Measurements from ENCODE around the gene MAPK8IP2. TPM values are rescaled to one million over a fixed set of nuclear protein-coding genes. Genes with fewer than 3 reads are reported as not detected.

Gene MAPK8IP2
- total and polyA plus RNA-seq, 7 donors = 0.12 to 0.34 (median 0.16) TPM

- 45 to 48% (median 45%) methylated on average over 80 to 103 of the region's 103 CpGs for WGBS, 3 donors
These were observed 3.8 kb downstream of the MAPK8IP2 start for GRCh38 chr22:50604256-50605001.

GRCh38 chr22:50605002-50605612 is 4.5 kb downstream of the MAPK8IP2 start:
- TF ChIP-seq, protein P1, sequence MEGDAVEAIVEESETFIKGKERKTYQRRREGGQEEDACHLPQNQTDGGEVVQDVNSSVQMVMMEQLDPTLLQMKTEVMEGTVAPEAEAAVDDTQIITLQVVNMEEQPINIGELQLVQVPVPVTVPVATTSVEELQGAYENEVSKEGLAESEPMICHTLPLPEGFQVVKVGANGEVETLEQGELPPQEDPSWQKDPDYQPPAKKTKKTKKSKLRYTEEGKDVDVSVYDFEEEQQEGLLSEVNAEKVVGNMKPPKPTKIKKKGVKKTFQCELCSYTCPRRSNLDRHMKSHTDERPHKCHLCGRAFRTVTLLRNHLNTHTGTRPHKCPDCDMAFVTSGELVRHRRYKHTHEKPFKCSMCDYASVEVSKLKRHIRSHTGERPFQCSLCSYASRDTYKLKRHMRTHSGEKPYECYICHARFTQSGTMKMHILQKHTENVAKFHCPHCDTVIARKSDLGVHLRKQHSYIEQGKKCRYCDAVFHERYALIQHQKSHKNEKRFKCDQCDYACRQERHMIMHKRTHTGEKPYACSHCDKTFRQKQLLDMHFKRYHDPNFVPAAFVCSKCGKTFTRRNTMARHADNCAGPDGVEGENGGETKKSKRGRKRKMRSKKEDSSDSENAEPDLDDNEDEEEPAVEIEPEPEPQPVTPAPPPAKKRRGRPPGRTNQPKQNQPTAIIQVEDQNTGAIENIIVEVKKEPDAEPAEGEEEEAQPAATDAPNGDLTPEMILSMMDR (IDR thresholded peaks at IDR 0.05) = no peak
- no peaks in the 10 kb centered on the region for H3K36me3 ChIP-seq (ENCODE audit: insufficient read depth in 1 of 2, low read depth in 1 of 2)
- no peak overlapping the region for H3K4me3 ChIP-seq
- H3K27ac ChIP-seq = no peak overlapping the region
- no peaks in the 10 kb centered on the region for H3K4me1 ChIP-seq
- H3K9me3 ChIP-seq = no peaks in the 10 kb centered on the region
- WGBS, 3 donors = 78 to 80% (median 79%) methylated on average over 20 to 23 of the region's 23 CpGs
- ATAC-seq (no peak), DNase-seq (peak in 1 of 2 donors; percentile 41)
- intact Hi-C loops (cut with DNase I) = no loop called here
- peaks cover 0 to 65% (median 29%) of the 10 kb centered on the region in 3 donors for H3K27me3 ChIP-seq (ENCODE audit: insufficient read depth in 3 of 3, low read length in 2 of 3)

More at GRCh38 chr22:50604256-50605001, 3.8 kb downstream of the MAPK8IP2 start:
- no peaks in the 10 kb centered on the region for H3K4me1 ChIP-seq
- no peak overlapping the region for H3K4me3 ChIP-seq
- intact Hi-C loops (cut with DNase I) = no loop called here
- H3K36me3 ChIP-seq (ENCODE audit: insufficient read depth in 1 of 2, low read depth in 1 of 2) = no peaks in the 10 kb centered on the region
- no peaks in the 10 kb centered on the region for H3K9me3 ChIP-seq
- TF ChIP-seq, protein P1 (IDR thresholded peaks at IDR 0.05) = no peak
- H3K27me3 ChIP-seq (ENCODE audit: insufficient read depth in 3 of 3, low read length in 2 of 3) = peaks cover 0 to 71% (median 29%) of the 10 kb centered on the region in 3 donors
- ATAC-seq (no peak), DNase-seq (no peak)
- no peak overlapping the region for H3K27ac ChIP-seq

DNA sequence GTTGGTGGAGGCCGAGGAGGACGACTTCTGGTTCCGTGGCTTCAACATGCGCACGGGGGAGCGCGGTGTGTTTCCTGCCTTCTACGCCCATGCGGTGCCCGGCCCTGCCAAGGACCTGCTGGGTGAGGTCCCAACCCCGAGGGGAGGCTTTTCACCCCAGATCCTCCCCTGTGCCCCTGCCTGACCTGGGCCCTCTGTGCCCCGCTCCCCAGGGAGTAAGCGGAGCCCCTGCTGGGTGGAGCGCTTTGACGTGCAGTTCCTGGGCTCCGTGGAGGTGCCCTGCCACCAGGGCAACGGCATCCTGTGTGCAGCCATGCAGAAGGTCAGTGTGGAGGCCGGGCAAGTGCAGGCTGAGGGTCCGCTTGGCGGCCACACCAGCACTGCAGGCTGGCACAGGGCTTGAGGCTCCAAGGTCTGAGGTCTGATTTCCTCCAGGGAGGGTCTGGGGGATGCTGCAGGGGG is 5.1 kb downstream of the MAPK8IP2 start:
- intact Hi-C loops (cut with DNase I) = no loop called here
- Histone ChIP-seq H3K4me1 (no peaks in the 10 kb centered on the region), H3K36me3 (ENCODE audit: insufficient read depth in 1 of 2, low read depth in 1 of 2) (no peaks in the 10 kb centered on the region), H3K27me3 (ENCODE audit: insufficient read depth in 3 of 3, low read length in 2 of 3) (peaks cover 0 to 65% (median 29%) of the 10 kb centered on the region in 3 donors), H3K27ac (no peak overlapping the region), H3K9me3 (no peaks in the 10 kb centered on the region), H3K4me3 (no peak overlapping the region)
- DNase-seq (peak in 1 of 2 donors; percentile 36), ATAC-seq (no peak)
- TF ChIP-seq, protein P1 (IDR thresholded peaks at IDR 0.05) = no peak
- 82 to 84% (median 84%) methylated on average over 20 of the region's 20 CpGs for WGBS, 3 donors

DNA sequence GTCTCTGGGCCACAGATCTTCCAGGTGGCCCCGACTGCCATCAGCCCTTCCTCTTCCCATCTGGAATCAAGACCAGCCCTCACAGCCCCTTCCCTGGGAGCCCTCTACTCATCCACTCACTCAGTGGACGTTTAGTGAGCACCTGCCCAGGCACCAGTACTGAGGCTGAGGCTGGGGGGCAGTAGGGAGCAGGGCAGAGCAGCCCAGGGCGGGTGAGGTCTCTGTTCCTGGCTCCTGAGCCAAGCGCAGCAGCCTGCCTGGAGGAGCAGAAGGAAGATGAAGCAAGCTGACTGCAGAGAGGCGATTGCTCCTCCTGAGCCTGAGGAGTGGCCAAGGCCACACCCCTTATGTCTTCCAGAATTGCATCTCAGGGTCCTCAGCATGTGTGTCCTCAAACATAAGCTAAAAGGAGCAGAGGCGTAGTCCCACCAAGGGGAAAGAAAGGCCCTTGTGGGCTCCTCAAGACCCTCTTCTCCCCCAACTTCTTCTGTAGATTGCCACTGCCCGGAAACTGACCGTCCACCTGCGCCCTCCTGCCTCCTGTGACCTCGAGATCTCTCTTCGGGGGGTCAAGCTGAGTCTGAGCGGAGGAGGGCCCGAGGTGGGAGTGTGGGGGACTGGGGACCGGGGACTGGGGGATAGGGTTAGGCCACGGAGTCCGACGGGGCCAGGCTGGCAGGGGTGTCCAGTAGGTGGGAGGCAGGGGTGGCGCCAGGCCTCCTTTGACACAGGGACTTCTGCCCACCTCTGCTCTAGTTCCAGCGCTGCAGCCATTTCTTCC is 5.8 kb downstream of the MAPK8IP2 start:
- no peak overlapping the region for H3K4me3 ChIP-seq
- H3K27ac ChIP-seq = no peak overlapping the region
- no peaks in the 10 kb centered on the region for H3K9me3 ChIP-seq
- WGBS, 3 donors = 70 to 76% (median 73%) methylated on average over 17 to 19 of the region's 19 CpGs
- ATAC-seq (no peak), DNase-seq (no peak)
- no peaks in the 10 kb centered on the region for H3K4me1 ChIP-seq
- H3K27me3 ChIP-seq (ENCODE audit: insufficient read depth in 3 of 3, low read length in 2 of 3) = peaks cover 0 to 63% (median 27%) of the 10 kb centered on the region in 3 donors
- no peaks in the 10 kb centered on the region for H3K36me3 ChIP-seq (ENCODE audit: insufficient read depth in 1 of 2, low read depth in 1 of 2)
- TF ChIP-seq, protein P1 (IDR thresholded peaks at IDR 0.05) = no peak
- intact Hi-C loops (cut with DNase I) = no loop called here

Data from psoas muscle (tissue), 8 donors.